Left lung (tissue), 10 donors: ENCODE results near the gene ERI2. TPM values are rescaled to one million over a fixed set of nuclear protein-coding genes. Genes with fewer than 3 reads are reported as not detected.
"Not testable (repeated sequence)": the region's sequence is repeated elsewhere in the genome, so short reads cannot be mapped to it uniquely, and the experiment has no call there.

ENCODE experiments used
- ATAC-seq: fragments of 200-7000 bp; cut with Tn5 transposase; one replicate; pipeline ENCODE4 v1.9.1; 2020; ENCODE audit warnings: moderate library complexity
- DNase-seq, 4 donors: peaks; one replicate each; pipeline ENCODE4 v3.0.0-alpha.2; 2013 to 2020
- H3K27ac ChIP-seq, 2 donors: fragments of 200-600 bp; sonication (generic) in 1 of 2; one replicate each; pipeline versions ENCODE4 v1.5.0 to v1.8.0; 2020 to 2021
- H3K27me3 ChIP-seq, 2 donors: fragments of 200-600 bp; sonication (generic) in 1 of 2; one replicate each; pipeline versions ENCODE4 v1.5.0 to v1.8.0; 2020 to 2021
- H3K36me3 ChIP-seq, 2 donors: fragments of 200-600 bp; sonication (generic) in 1 of 2; one replicate each; pipeline versions ENCODE4 v1.5.0 to v1.8.0; 2020 to 2021
- H3K4me1 ChIP-seq, 2 donors: fragments of 200-600 bp; one replicate each; pipeline ENCODE4 v1.8.0; 2021
- H3K4me3 ChIP-seq, 2 donors: fragments of 200-600 bp; sonication (generic) in 1 of 2; one replicate each; pipeline versions ENCODE4 v1.5.0 to v1.8.0; 2020 to 2021; ENCODE audit warnings: mild to moderate bottlenecking in 1 of 2
- H3K9me3 ChIP-seq, 2 donors: fragments of 200-600 bp; sonication (generic) in 1 of 2; one replicate each; pipeline versions ENCODE4 v1.5.0 to v1.8.0; 2020 to 2021
- intact Hi-C, 2 donors: fragments of 100-400 bp; cut with DNase I; formaldehyde crosslinking; loops; one replicate each; pipeline versions ENCODE4 v1.11.2 to v1.14.2; 2022
- polyA plus RNA-seq, 6 donors: library from polyadenylated mRNA; unstranded; fragments of 120-200 nt; gene quantifications; one replicate each; pipeline ENCODE4 v1.2.1, GENCODE V29; 2013; ENCODE audit not compliant: insufficient read length in 6 of 6
- total RNA-seq, 2 donors: library from RNA; stranded (reverse); fragmentation: NEBNext Ultra II Directional; extraction: Animal tissue kit (Norgen Biotek cat#: 25700); gene quantifications; one replicate each; pipeline ENCODE4 v1.2.1, GENCODE V29; 2021
- TF ChIP-seq, protein P1 (sequence below), 2 donors: fragments of 200-600 bp; sonication (generic) in 1 of 2; IDR thresholded peaks; one replicate each; pipeline versions ENCODE4 v1.5.0 to v1.8.0; 2021; ENCODE audit warnings: antibody characterized with exemption in 2 of 2
- donor health status: DM: no; HTN: yes; CAD: no.
- donor health status: DM: no; HTN: no; CAD: no.

ERI2 gene
- total and polyA plus RNA-seq, 8 donors, result 16.3 to 42.6 (median 34.5) TPM

DNA sequence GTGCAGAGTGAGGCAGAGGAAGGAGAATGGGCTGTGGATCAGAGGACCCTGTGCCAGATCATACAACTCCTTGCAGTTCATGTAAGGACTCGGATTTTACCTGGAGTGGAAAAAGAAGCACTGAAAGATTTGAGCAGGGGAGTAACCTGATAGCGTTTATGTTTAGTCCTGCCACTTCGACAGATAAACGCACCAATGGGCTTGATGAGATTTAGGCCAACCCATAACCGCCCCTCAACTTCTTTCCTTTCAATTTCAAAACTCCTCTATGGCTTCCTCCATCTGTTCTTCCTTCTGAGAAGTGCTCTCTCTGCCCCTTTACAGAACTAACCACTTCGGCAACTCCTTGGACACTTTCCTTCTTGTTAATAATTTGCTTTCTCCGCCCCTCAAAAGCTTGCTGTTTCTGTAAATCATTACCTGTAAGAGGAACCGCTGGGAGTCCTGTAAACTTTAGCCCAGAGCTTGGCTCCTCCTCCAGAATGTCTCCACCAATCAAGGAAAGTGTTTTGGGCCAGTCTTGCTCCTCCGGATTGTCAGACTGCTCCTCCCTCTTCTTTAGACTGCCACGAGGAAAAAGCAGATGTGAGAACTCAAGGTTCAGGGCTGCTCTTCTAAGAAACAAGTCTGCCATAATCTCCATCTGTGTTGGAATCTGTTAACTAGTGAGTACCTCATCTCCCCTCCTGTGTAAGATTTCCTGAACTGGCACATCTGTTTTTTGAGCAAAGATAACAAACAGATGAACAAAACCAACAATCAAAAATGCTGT lies 42.6 kb downstream of the ERI2 start, which contains the start of gene ACSM3:
Gene ACSM3, plus strand, starts transcription at position 554 of the 772 bp plus-strand sequence. CDS start 6,021 bp downstream, outside the sequence.
- intact Hi-C loops, result no loop called here
- peak; percentile 99 for ATAC-seq
- H3K4me3 ChIP-seq, result peak within 1 kb of the TSS; percentile 24 to 41

DNA sequence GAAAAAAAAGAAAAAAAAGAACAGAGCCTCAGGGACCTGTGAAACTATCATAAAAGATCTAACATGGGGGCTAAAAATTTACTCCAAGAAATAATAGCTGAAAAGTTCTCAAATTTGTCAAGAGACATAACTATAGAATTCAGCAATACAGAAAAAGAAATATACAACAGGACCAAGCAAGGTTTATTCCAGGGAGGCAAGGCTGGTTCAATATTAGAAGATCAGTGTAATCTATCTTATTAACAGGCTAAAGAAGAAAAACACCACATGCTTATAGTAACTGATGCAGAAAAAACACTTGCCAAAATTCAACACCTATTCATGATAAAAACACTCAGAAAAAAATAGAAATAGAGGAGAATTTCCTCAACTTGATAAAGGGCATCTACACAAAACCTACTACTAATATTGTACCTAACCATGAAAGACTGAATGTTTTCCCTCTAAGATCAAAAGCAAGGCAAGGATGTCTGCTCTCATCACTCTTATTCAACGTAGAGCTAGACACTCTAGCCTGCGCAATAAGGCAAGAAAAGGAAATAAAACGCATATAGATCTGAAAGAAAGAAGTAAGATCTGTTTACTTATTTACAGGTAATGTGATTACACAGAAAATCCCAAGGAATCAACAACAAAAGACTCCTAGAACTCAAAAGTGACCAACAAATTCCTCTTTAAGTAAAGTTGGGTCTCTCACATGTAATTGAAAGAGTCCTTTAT lies 43.7 kb downstream of the ERI2 start:
- ATAC-seq (no peak), DNase-seq (no peak)
- H3K36me3 ChIP-seq, result no peaks in the 10 kb centered on the region
- no peaks in the 10 kb centered on the region for H3K27me3 ChIP-seq
- peak overlapping the region; percentile 81 to 88 for H3K27ac ChIP-seq
- TF ChIP-seq, protein P1, sequence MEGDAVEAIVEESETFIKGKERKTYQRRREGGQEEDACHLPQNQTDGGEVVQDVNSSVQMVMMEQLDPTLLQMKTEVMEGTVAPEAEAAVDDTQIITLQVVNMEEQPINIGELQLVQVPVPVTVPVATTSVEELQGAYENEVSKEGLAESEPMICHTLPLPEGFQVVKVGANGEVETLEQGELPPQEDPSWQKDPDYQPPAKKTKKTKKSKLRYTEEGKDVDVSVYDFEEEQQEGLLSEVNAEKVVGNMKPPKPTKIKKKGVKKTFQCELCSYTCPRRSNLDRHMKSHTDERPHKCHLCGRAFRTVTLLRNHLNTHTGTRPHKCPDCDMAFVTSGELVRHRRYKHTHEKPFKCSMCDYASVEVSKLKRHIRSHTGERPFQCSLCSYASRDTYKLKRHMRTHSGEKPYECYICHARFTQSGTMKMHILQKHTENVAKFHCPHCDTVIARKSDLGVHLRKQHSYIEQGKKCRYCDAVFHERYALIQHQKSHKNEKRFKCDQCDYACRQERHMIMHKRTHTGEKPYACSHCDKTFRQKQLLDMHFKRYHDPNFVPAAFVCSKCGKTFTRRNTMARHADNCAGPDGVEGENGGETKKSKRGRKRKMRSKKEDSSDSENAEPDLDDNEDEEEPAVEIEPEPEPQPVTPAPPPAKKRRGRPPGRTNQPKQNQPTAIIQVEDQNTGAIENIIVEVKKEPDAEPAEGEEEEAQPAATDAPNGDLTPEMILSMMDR (IDR thresholded peaks at IDR 0.05), result no peak
- H3K4me3 ChIP-seq, result no peak overlapping the region
- H3K4me1 ChIP-seq, result peaks cover 0 to 3% of the 10 kb centered on the region in 2 donors
- no peaks in the 10 kb centered on the region for H3K9me3 ChIP-seq
- intact Hi-C loops, result no loop called here

More for the DNA sequence above, 42.6 kb downstream of the ERI2 start, which contains the start of gene ACSM3:
- Histone ChIP-seq H3K27me3 (no peaks in the 10 kb centered on the region), H3K27ac (peak within 1 kb of the TSS; percentile 81 to 88), H3K36me3 (no peaks in the 10 kb centered on the region), H3K4me1 (peaks cover 0 to 3% of the 10 kb centered on the region in 2 donors), H3K9me3 (no peaks in the 10 kb centered on the region)
- TF ChIP-seq, protein P1 (IDR thresholded peaks at IDR 0.05), result no peak
- peak in 3 of 4 donors; percentile 55 to 87 (median 81) for DNase-seq

DNA sequence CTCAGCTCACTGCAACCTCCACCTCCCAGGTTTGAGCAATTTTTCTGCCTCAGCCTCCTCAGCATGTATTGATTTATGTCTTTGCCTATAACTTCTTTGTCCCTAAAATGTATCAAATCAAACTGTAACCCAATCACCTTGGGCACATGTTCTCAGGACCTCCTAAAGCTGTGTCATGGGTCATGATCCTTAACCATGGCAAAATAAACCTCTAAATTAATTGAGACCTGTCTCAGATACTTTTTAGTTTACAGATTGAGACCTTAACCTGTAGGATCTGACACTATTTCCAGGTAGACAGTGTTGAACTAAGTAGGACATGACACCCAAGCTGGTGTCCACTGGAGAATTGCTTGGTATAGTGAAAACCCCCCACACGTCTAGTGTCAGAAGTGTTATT lies 45.1 kb downstream of the ERI2 start:
- TF ChIP-seq, protein P1 (IDR thresholded peaks at IDR 0.05), result no peak
- no peaks in the 10 kb centered on the region for H3K27me3 ChIP-seq
- peaks cover 0 to 3% of the 10 kb centered on the region in 2 donors for H3K4me1 ChIP-seq
- H3K9me3 ChIP-seq, result no peaks in the 10 kb centered on the region
- DNase-seq, result no peak
- H3K27ac ChIP-seq, result no peak overlapping the region
- no peak for ATAC-seq
- intact Hi-C loops, result no loop called here
- H3K4me3 ChIP-seq, result no peak overlapping the region
- H3K36me3 ChIP-seq, result no peaks in the 10 kb centered on the region

DNA sequence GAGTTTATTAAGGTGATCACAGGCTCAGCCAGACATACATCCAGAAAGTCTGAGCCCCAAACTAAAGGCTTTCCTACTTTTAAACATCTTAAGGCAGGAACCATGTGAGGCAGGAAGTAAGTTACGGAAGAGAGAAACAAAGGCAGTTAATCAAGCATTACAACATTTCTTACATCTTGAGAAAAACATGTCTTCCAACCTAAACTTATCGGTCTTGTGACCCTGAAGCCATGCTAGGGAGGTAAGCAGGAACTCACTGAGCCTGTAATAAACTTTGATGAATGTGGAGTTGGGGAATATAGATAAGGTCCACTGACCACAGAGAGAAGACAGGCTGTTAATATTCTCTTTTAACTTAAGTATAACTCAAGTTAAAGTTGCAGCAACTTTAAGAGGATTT lies 45.9 kb downstream of the ERI2 start:
- H3K27me3 ChIP-seq, result no peaks in the 10 kb centered on the region
- TF ChIP-seq, protein P1 (IDR thresholded peaks at IDR 0.05), result no peak
- H3K4me3 ChIP-seq, result no peak overlapping the region
- H3K27ac ChIP-seq, result no peak overlapping the region
- H3K4me1 ChIP-seq, result peaks cover 0 to 3% of the 10 kb centered on the region in 2 donors
- DNase-seq (no peak), ATAC-seq (no peak)
- no peaks in the 10 kb centered on the region for H3K9me3 ChIP-seq
- intact Hi-C loops, result no loop called here
- H3K36me3 ChIP-seq, result no peaks in the 10 kb centered on the region

DNA sequence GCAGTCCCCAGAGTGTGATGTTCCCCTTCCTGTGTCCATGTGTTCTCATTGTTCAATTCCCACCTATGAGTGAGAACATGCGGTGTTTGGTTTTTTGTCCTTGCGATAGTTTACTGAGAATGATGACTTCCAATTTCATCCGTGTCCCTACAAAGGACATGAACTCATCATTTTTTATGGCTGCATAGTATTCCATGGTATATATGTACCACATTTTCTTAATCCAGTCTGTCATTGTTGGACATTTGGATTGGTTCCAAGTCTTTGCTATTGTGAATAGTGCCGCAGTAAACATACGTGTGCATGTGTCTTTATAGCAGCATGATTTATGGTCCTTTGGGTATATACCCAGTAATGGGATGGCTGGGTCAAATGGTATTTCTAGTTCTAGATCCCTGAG lies 50.5 kb downstream of the ERI2 start:
- H3K9me3 ChIP-seq, H3K27me3 ChIP-seq, intact Hi-C loops, H3K4me1 ChIP-seq, H3K36me3 ChIP-seq, H3K4me3 ChIP-seq, H3K27ac ChIP-seq, DNase-seq, ATAC-seq: not testable (repeated sequence)
